WERI-Rb-1 (cell line): ENCODE data around the gene EFNA2.

Experiments used
- DNase-seq: peaks from one replicate; pipeline ENCODE4 v3.0.0-alpha.2; 2020
- H3K27ac ChIP-seq: fragments of 250-450 bp; sonication (Bioruptor Pico); 2 replicates; pipeline ENCODE4 v1.5.1; 2020; ENCODE audit warnings: mild to moderate bottlenecking, moderate library complexity
- H3K27me3 ChIP-seq: fragments of 250-450 bp; sonication (Bioruptor Pico); 2 replicates; pipeline ENCODE4 v1.5.1; 2021; ENCODE audit warnings: mild to moderate bottlenecking, low read depth, moderate library complexity; ENCODE audit not compliant: insufficient read depth, severe bottlenecking
- H3K36me3 ChIP-seq: fragments of 250-450 bp; sonication (Bioruptor Pico); 2 replicates; pipeline ENCODE4 v1.5.1; 2020; ENCODE audit warnings: mild to moderate bottlenecking, moderate library complexity
- H3K4me3 ChIP-seq: 2 replicates; pipeline ENCODE4 v1.5.1; 2011; ENCODE audit warnings: low read depth, mild to moderate bottlenecking, control low read depth, low read length
- H3K9me3 ChIP-seq: fragments of 250-450 bp; sonication (Bioruptor Pico); 2 replicates; pipeline ENCODE4 v1.5.1; 2021; ENCODE audit warnings: mild to moderate bottlenecking, moderate library complexity; ENCODE audit not compliant: severe bottlenecking
- CTCF ChIP-seq: IDR thresholded peaks from 2 replicates; pipeline ENCODE4 v1.5.1; 2011; ENCODE audit warnings: low read depth, mild to moderate bottlenecking, control low read depth, inconsistent platforms, low read length

The EFNA2 gene

GRCh38 chr19:1311543-1312091 lies 25.9 kb downstream of the EFNA2 start:
- Histone ChIP-seq H3K27ac (peak overlapping the region; percentile 51), H3K36me3 (no peaks in the 10 kb centered on the region), H3K4me3 (no peak overlapping the region), H3K27me3 (no peaks in the 10 kb centered on the region), H3K9me3 (no peaks in the 10 kb centered on the region)
- TF ChIP-seq CTCF = 0 out of 2 replicates have a peak, but pooled peaks have one; percentile 12
- no peak for DNase-seq

- Histone ChIP-seq H3K27ac (no peak overlapping the region), H3K9me3 (no peaks in the 10 kb centered on the region), H3K4me3 (no peak overlapping the region), H3K27me3 (no peaks in the 10 kb centered on the region), H3K36me3 (no peaks in the 10 kb centered on the region)
- TF ChIP-seq CTCF = no peak
- DNase-seq = no peak
Observed at GRCh38 chr19:1312767-1313694, 27.4 kb downstream of the EFNA2 start.

GRCh38 chr19:1313695-1314613 lies 28.3 kb downstream of the EFNA2 start:
- no peak overlapping the region for H3K27ac ChIP-seq
- no peaks in the 10 kb centered on the region for H3K36me3 ChIP-seq
- H3K27me3 ChIP-seq = no peaks in the 10 kb centered on the region
- no peaks in the 10 kb centered on the region for H3K9me3 ChIP-seq
- H3K4me3 ChIP-seq = no peak overlapping the region
- DNase-seq = peak; percentile 29
- no peak for TF ChIP-seq CTCF

- H3K9me3 ChIP-seq = no peaks in the 10 kb centered on the region
- peak; percentile 75 for DNase-seq
- peak; percentile 73 for TF ChIP-seq CTCF
- H3K27ac ChIP-seq = no peak overlapping the region
- H3K36me3 ChIP-seq = no peaks in the 10 kb centered on the region
- peak overlapping the region; percentile 27 for H3K4me3 ChIP-seq
- no peaks in the 10 kb centered on the region for H3K27me3 ChIP-seq
Observed at GRCh38 chr19:1315470-1316166, 29.9 kb downstream of the EFNA2 start.

GRCh38 chr19:1316466-1316865 lies 30.8 kb downstream of the EFNA2 start:
- Histone ChIP-seq H3K4me3 (no peak overlapping the region), H3K36me3 (no peaks in the 10 kb centered on the region), H3K9me3 (no peaks in the 10 kb centered on the region), H3K27ac (no peak overlapping the region), H3K27me3 (no peaks in the 10 kb centered on the region)
- no peak for TF ChIP-seq CTCF
- no peak for DNase-seq
